CD4-positive, alpha-beta T cell (primary cell): ENCODE data around the gene ZNF365. TPM values are rescaled to one million over a fixed set of nuclear protein-coding genes. Genes with fewer than 3 reads are reported as not detected.

Experiments
- ATAC-seq: fragments of 200-7000 bp; cut with Tn5 transposase; one replicate; pipeline ENCODE4 v1.10.0; 2022; ENCODE audit warnings: mild to moderate bottlenecking; ENCODE audit not compliant: poor library complexity
- CTCF ChIA-PET: fragments of 350-600 bp; sonication (Branson Sonifier 250); formaldehyde crosslinking; loops from one replicate; lab custom pipeline; 2021; ENCODE audit warnings: antibody characterized with exemption, inconsistent platforms; lab: Charles Lee
- POLR2A ChIA-PET: fragments of 350-600 bp; sonication (Branson Sonifier 250); formaldehyde crosslinking; loops from one replicate; lab custom pipeline; 2021; ENCODE audit warnings: antibody characterized with exemption, inconsistent platforms; lab: Charles Lee
- DNase-seq, 14 experiments: peaks; one replicate each; pipeline ENCODE4 v3.0.0-alpha.2; 2013 to 2020; ENCODE audit warnings: mixed read lengths in 2 of 14
- H3K27ac ChIP-seq, 2 donors: one replicate each; pipeline versions ENCODE4 v1.5.1 to v1.7.0; 2013; ENCODE audit warnings: low read length in 2 of 2, low read depth in 1 of 2, mild to moderate bottlenecking in 1 of 2
- H3K27me3 ChIP-seq, 2 experiments: 1 replicate in 1 of 2; 2 replicates in 1 of 2; pipeline versions ENCODE4 v1.6.1 to v1.7.0; 2013; ENCODE audit warnings: low read length in 2 of 2, control low read depth in 1 of 2, mild to moderate bottlenecking in 1 of 2, moderate library complexity in 1 of 2; ENCODE audit not compliant: insufficient read depth in 2 of 2, control insufficient read depth in 1 of 2
- H3K36me3 ChIP-seq: one replicate; pipeline ENCODE4 v1.6.1; 2013; ENCODE audit warnings: low read length, control low read depth; ENCODE audit not compliant: insufficient read depth
- H3K4me1 ChIP-seq: one replicate; pipeline ENCODE4 v1.6.1; 2013; ENCODE audit warnings: low read length, control low read depth; ENCODE audit not compliant: insufficient read depth
- H3K4me3 ChIP-seq: one replicate; pipeline ENCODE4 v1.5.1; 2013; ENCODE audit warnings: mild to moderate bottlenecking, low read length, moderate library complexity
- H3K9me3 ChIP-seq, 2 experiments: 1 replicate in 1 of 2; 2 replicates in 1 of 2; pipeline versions ENCODE4 v1.6.1 to v1.7.0; 2013; ENCODE audit warnings: low read length in 2 of 2, mild to moderate bottlenecking in 2 of 2, control low read depth in 1 of 2, moderate library complexity in 1 of 2; ENCODE audit not compliant: control insufficient read depth in 1 of 2, insufficient read depth in 1 of 2
- H3K27ac Mint-ChIP-seq: one replicate; pipeline ENCODE4 v1.8.0; 2020; ENCODE audit warnings: mixed read lengths
- H3K27me3 Mint-ChIP-seq: one replicate; pipeline ENCODE4 v1.8.0; 2021; ENCODE audit warnings: mixed read lengths
- H3K36me3 Mint-ChIP-seq: one replicate; pipeline ENCODE4 v1.8.0; 2021; ENCODE audit warnings: low read depth, mixed read lengths
- H3K4me1 Mint-ChIP-seq: one replicate; pipeline ENCODE4 v1.8.0; 2021; ENCODE audit warnings: low read depth, mixed read lengths
- H3K4me3 Mint-ChIP-seq: one replicate; pipeline ENCODE4 v1.8.0; 2020; ENCODE audit warnings: mild to moderate bottlenecking, mixed read lengths
- H3K9me3 Mint-ChIP-seq: one replicate; pipeline ENCODE4 v1.8.0; 2020; ENCODE audit warnings: mixed read lengths
- CTCF ChIP-seq: fragments of 200-600 bp; IDR thresholded peaks from one replicate; pipeline ENCODE4 v1.8.0; 2022; ENCODE audit warnings: antibody characterized with exemption, mild to moderate bottlenecking
- intact Hi-C, 2 experiments: fragments of 100-400 bp; cut with DNase I in 1 of 2; cut with micrococcal nuclease in 1 of 2; formaldehyde crosslinking; loops; one replicate each; pipeline versions ENCODE4 v1.15.1 to v1.9.0; 2023 to 2025; cut with DNase I, micrococcal nuclease
- total RNA-seq, 174 experiments: library from RNA in 2 of 174; stranded (reverse) in 2 of 174; gene quantifications; one replicate each; pipeline ENCODE4 v1.2.3 and lab custom pipeline; 2021 to 2026

Gene ZNF365
- total RNA-seq, 2 experiments from 2014 or later, result 1.8 to 2.0 TPM

- no peaks in the 10 kb centered on the region for H3K36me3 Mint-ChIP-seq
- peak overlapping the region; percentile 8 for H3K4me3 ChIP-seq
- POLR2A ChIA-PET, result interaction anchor here (0.7 to 1.3 kb wide), 2 partner anchors 9 to 152 kb away, joined by 3 to 4 read pairs; no protein-coding TSS in a partner anchor
- no peak for TF ChIP-seq CTCF
- DNase-seq (peak in 11 of 14 experiments; percentile 9 to 87 (median 25)), ATAC-seq (peak; percentile 92)
- no peaks in the 10 kb centered on the region for H3K27me3 Mint-ChIP-seq
- H3K27me3 ChIP-seq, result no peaks in the 10 kb centered on the region
- intact Hi-C loops, result loop anchor here in 1 of 2 experiments (10.0 kb wide), 1 partner anchor 349 kb away; no protein-coding TSS in a partner anchor
- peaks cover 9% of the 10 kb centered on the region for H3K4me1 ChIP-seq
- H3K27ac Mint-ChIP-seq, result peak overlapping the region; percentile 68
- H3K9me3 ChIP-seq, result no peaks in the 10 kb centered on the region
- no peaks in the 10 kb centered on the region for H3K36me3 ChIP-seq
- peak overlapping the region; percentile 3 for H3K4me3 Mint-ChIP-seq
- H3K27ac ChIP-seq, result peak overlapping the region in 1 of 2 donors; percentile 47
- H3K9me3 Mint-ChIP-seq, result no peaks in the 10 kb centered on the region
- CTCF ChIA-PET, result interaction anchor here (1.2 kb wide), 1 partner anchor 122 kb away, joined by 3 read pairs; no protein-coding TSS in a partner anchor
- H3K4me1 Mint-ChIP-seq, result peaks cover 25% of the 10 kb centered on the region
These were observed 9.9 kb downstream of the ZNF365 start for GRCh38 chr10:62384057-62384446.

GRCh38 chr10:62384447-62385081 is 10.4 kb downstream of the ZNF365 start:
- H3K4me3 Mint-ChIP-seq, result peak overlapping the region; percentile 3
- Histone ChIP-seq H3K36me3 (no peaks in the 10 kb centered on the region), H3K9me3 (no peaks in the 10 kb centered on the region), H3K4me3 (peak overlapping the region; percentile 8), H3K27ac (peak overlapping the region in 1 of 2 donors; percentile 47), H3K27me3 (no peaks in the 10 kb centered on the region), H3K4me1 (peaks cover 9% of the 10 kb centered on the region)
- no peaks in the 10 kb centered on the region for H3K36me3 Mint-ChIP-seq
- no peaks in the 10 kb centered on the region for H3K27me3 Mint-ChIP-seq
- DNase-seq (peak in 2 of 14 experiments; percentile 16 to 17), ATAC-seq (no peak)
- POLR2A ChIA-PET, result interaction anchor here (1.3 kb wide), 1 partner anchor 9 kb away, joined by 3 read pairs; no protein-coding TSS in a partner anchor
- peak overlapping the region; percentile 68 for H3K27ac Mint-ChIP-seq
- CTCF ChIA-PET, result interaction anchor here (1.2 kb wide), 1 partner anchor 122 kb away, joined by 3 read pairs; no protein-coding TSS in a partner anchor
- intact Hi-C loops, result loop anchor here in 1 of 2 experiments (10.0 kb wide), 1 partner anchor 350 kb away; no protein-coding TSS in a partner anchor
- no peaks in the 10 kb centered on the region for H3K9me3 Mint-ChIP-seq
- no peak for TF ChIP-seq CTCF
- H3K4me1 Mint-ChIP-seq, result peaks cover 25% of the 10 kb centered on the region

- ATAC-seq (no peak), DNase-seq (no peak)
- intact Hi-C loops, result loop anchor here in 1 of 2 experiments (10.0 kb wide), 1 partner anchor 352 kb away; no protein-coding TSS in a partner anchor
- no peaks in the 10 kb centered on the region for H3K27me3 ChIP-seq
- H3K4me1 ChIP-seq, result peaks cover 9% of the 10 kb centered on the region
- Mint-ChIP-seq H3K27me3 (no peaks in the 10 kb centered on the region), H3K9me3 (no peaks in the 10 kb centered on the region), H3K36me3 (no peaks in the 10 kb centered on the region), H3K4me3 (no peak overlapping the region), H3K4me1 (peaks cover 20% of the 10 kb centered on the region), H3K27ac (no peak overlapping the region)
- POLR2A ChIA-PET, result no interaction called here
- no peak for TF ChIP-seq CTCF
- no peaks in the 10 kb centered on the region for H3K9me3 ChIP-seq
- CTCF ChIA-PET, result interaction anchor here (0.9 kb wide), 1 partner anchor 122 kb away, joined by 3 read pairs; no protein-coding TSS in a partner anchor
- no peak overlapping the region for H3K27ac ChIP-seq
- H3K36me3 ChIP-seq, result no peaks in the 10 kb centered on the region
- no peak overlapping the region for H3K4me3 ChIP-seq
These were observed 12.5 kb downstream of the ZNF365 start for GRCh38 chr10:62386356-62387320.
